Osteoblast (primary cell): Measurements from ENCODE around the gene NEUROG3. TPM values are rescaled to one million over a fixed set of nuclear protein-coding genes. Genes with fewer than 3 reads are reported as not detected.
"Not testable (repeated sequence)": the region's sequence is repeated elsewhere in the genome, so short reads cannot be mapped to it uniquely, and the experiment has no call there.

ENCODE experiments used
- DNase-seq: peaks from one replicate; pipeline ENCODE4 v3.0.0; 2011; ENCODE audit warnings: low spot score, mixed read lengths; ENCODE audit not compliant: insufficient read length; ENCODE audit errors: missing footprints
- H2AFZ ChIP-seq: 2 replicates; pipeline ENCODE4 v1.6.0; 2011; ENCODE audit warnings: mild to moderate bottlenecking, low read length
- H3K27ac ChIP-seq: 2 replicates; pipeline ENCODE4 v1.5.1; 2011; ENCODE audit warnings: mild to moderate bottlenecking, low read depth, low read length, moderate library complexity
- H3K27me3 ChIP-seq: 2 replicates; pipeline ENCODE4 v1.6.0; 2012; ENCODE audit warnings: mild to moderate bottlenecking, control low read depth, inconsistent platforms, low read length, moderate library complexity; ENCODE audit not compliant: insufficient read depth
- H3K36me3 ChIP-seq: 2 replicates; pipeline ENCODE4 v1.5.1; 2011; ENCODE audit warnings: mild to moderate bottlenecking, low read length, control low read depth, moderate library complexity; ENCODE audit not compliant: insufficient read depth
- H3K4me1 ChIP-seq: 2 replicates; pipeline ENCODE4 v1.5.1; 2011; ENCODE audit warnings: mild to moderate bottlenecking, low read length, control low read depth, moderate library complexity; ENCODE audit not compliant: insufficient read depth
- H3K4me2 ChIP-seq: 2 replicates; pipeline ENCODE4 v1.6.0; 2011; ENCODE audit warnings: mild to moderate bottlenecking, low read length; ENCODE audit not compliant: insufficient read depth
- H3K4me3 ChIP-seq: fragments of 200-600 bp; sonication (generic); 3 replicates; pipeline ENCODE4 v1.5.1; 2012; ENCODE audit warnings: mild to moderate bottlenecking, low read length, inconsistent platforms; ENCODE audit not compliant: insufficient read depth
- H3K79me2 ChIP-seq: 2 replicates; pipeline ENCODE4 v1.6.0; 2012; ENCODE audit warnings: mild to moderate bottlenecking, low read length, control low read depth, inconsistent platforms; ENCODE audit not compliant: insufficient read depth
- H3K9me3 ChIP-seq: 2 replicates; pipeline ENCODE4 v1.5.1; 2011; ENCODE audit warnings: low read depth, low read length, control low read depth
- H4K20me1 ChIP-seq: 2 replicates; pipeline ENCODE4 v1.6.0; 2012; ENCODE audit warnings: mild to moderate bottlenecking, low read length, control low read depth; ENCODE audit not compliant: insufficient read depth
- CTCF ChIP-seq: IDR thresholded peaks from 2 replicates; pipeline ENCODE4 v1.5.1; 2011; ENCODE audit warnings: mild to moderate bottlenecking, low read depth, low read length, moderate library complexity; ENCODE audit errors: extremely low read depth
- total RNA-seq: library from RNA; depleted of rRNA; stranded (reverse); fragments of >200 nt; gene quantifications from 2 replicates; pipeline ENCODE4 v1.2.3, GENCODE V29; 2012

NEUROG3 gene
- total RNA-seq, 1 donor, result not detected

GRCh38 chr10:69537449-69537848 is 35.8 kb downstream of the NEUROG3 start:
- no peaks in the 10 kb centered on the region for H3K79me2 ChIP-seq
- H3K4me3 ChIP-seq, result no peak overlapping the region
- no peak overlapping the region for H3K27ac ChIP-seq
- no peak overlapping the region for H3K4me2 ChIP-seq
- H3K9me3 ChIP-seq, result no peaks in the 10 kb centered on the region
- peaks cover 6% of the 10 kb centered on the region for H3K27me3 ChIP-seq
- H4K20me1 ChIP-seq, result no peaks in the 10 kb centered on the region
- no peak overlapping the region for H2AFZ ChIP-seq
- no peak for TF ChIP-seq CTCF
- no peak for DNase-seq
- no peaks in the 10 kb centered on the region for H3K4me1 ChIP-seq
- H3K36me3 ChIP-seq, result no peaks in the 10 kb centered on the region

GRCh38 chr10:69536521-69536920 is 36.7 kb downstream of the NEUROG3 start:
- H4K20me1 ChIP-seq, H3K4me1 ChIP-seq, H2AFZ ChIP-seq, H3K4me2 ChIP-seq, H3K4me3 ChIP-seq, H3K36me3 ChIP-seq, DNase-seq, H3K27ac ChIP-seq, H3K27me3 ChIP-seq, H3K9me3 ChIP-seq, H3K79me2 ChIP-seq: not testable (repeated sequence)

GRCh38 chr10:69533658-69534057 is 39.6 kb downstream of the NEUROG3 start:
- no peaks in the 10 kb centered on the region for H3K79me2 ChIP-seq
- peaks cover 6% of the 10 kb centered on the region for H3K27me3 ChIP-seq
- no peaks in the 10 kb centered on the region for H4K20me1 ChIP-seq
- H3K9me3 ChIP-seq, result no peaks in the 10 kb centered on the region
- H3K4me1 ChIP-seq, result no peaks in the 10 kb centered on the region
- no peak overlapping the region for H2AFZ ChIP-seq
- TF ChIP-seq CTCF, result no peak
- no peak overlapping the region for H3K4me3 ChIP-seq
- no peak overlapping the region for H3K27ac ChIP-seq
- H3K4me2 ChIP-seq, result no peak overlapping the region
- no peaks in the 10 kb centered on the region for H3K36me3 ChIP-seq
- DNase-seq, result no peak

GRCh38 chr10:69527961-69528360 is 45.3 kb downstream of the NEUROG3 start:
- Histone ChIP-seq H3K4me2 (no peak overlapping the region), H3K36me3 (no peaks in the 10 kb centered on the region), H3K27me3 (peaks cover 12% of the 10 kb centered on the region), H3K4me3 (no peak overlapping the region), H3K4me1 (no peaks in the 10 kb centered on the region), H3K27ac (no peak overlapping the region), H2AFZ (no peak overlapping the region), H4K20me1 (no peaks in the 10 kb centered on the region), H3K79me2 (no peaks in the 10 kb centered on the region), H3K9me3 (no peaks in the 10 kb centered on the region)
- DNase-seq, result no peak
- TF ChIP-seq CTCF, result no peak

Other genes starting within 250 kb of the NEUROG3 start
- gene TACR2, start 156.5 kb downstream of the NEUROG3 start, total RNA-seq, result 0.29 and 0.36 TPM in 2 replicates
- 0.59 and 0.72 TPM in 2 replicates for gene TSPAN15, start 122.0 kb downstream of the NEUROG3 start, total RNA-seq
- gene FAM241B, start 56.8 kb upstream of the NEUROG3 start, total RNA-seq, result 0.36 TPM in 1 of 2 replicates, not detected in the other
- 1.1 and 1.8 TPM in 2 replicates for gene COL13A1, start 228.5 kb upstream of the NEUROG3 start, total RNA-seq